NCI-H2081 (cell line): ENCODE measurements around the gene BHLHA15.

ENCODE experiments used
- DNase-seq, 2 experiments: peaks; one replicate each; lab custom pipeline; 2025; lab: John Stamatoyannopoulos, UW

Gene BHLHA15

GRCh38 chr7:98244871-98245270, 33.6 kb downstream of the BHLHA15 start:
- no peak for DNase-seq

GRCh38 chr7:98248156-98248555, 36.9 kb downstream of the BHLHA15 start:
- DNase-seq: no peak

GRCh38 chr7:98249106-98249505, 37.9 kb downstream of the BHLHA15 start:
- DNase-seq: no peak

GRCh38 chr7:98250789-98251188, 39.5 kb downstream of the BHLHA15 start:
- peak; percentile 2 to 61 for DNase-seq

GRCh38 chr7:98251231-98251600, 40.0 kb downstream of the BHLHA15 start:
- DNase-seq: no peak

- peak; percentile 94 to 96 for DNase-seq
These were observed 40.6 kb downstream of the BHLHA15 start, which contains the start of gene TECPR1 for GRCh38 chr7:98251601-98252424. TECPR1 (minus strand) TSS chr7:98252232; CDS start chr7:98246146, 6,086 bp downstream.

- DNase-seq: no peak
These were observed 41.3 kb downstream of the BHLHA15 start for GRCh38 chr7:98252425-98253054.

- DNase-seq: no peak
These were observed 43.3 kb downstream of the BHLHA15 start for GRCh38 chr7:98254516-98254915.

- no peak for DNase-seq
These were observed 43.8 kb downstream of the BHLHA15 start for GRCh38 chr7:98254951-98255610.

- no peak for DNase-seq
These were observed 45.2 kb downstream of the BHLHA15 start for GRCh38 chr7:98256431-98256830.

- DNase-seq: no peak
These were observed 46.5 kb downstream of the BHLHA15 start for GRCh38 chr7:98257701-98258100.
